ENCODE measurements around the gene CEP72.
"Not testable (repeated sequence)": the region's sequence is repeated elsewhere in the genome, so short reads cannot be mapped to it uniquely, and the experiment has no call there.

The CEP72 gene

DNA sequence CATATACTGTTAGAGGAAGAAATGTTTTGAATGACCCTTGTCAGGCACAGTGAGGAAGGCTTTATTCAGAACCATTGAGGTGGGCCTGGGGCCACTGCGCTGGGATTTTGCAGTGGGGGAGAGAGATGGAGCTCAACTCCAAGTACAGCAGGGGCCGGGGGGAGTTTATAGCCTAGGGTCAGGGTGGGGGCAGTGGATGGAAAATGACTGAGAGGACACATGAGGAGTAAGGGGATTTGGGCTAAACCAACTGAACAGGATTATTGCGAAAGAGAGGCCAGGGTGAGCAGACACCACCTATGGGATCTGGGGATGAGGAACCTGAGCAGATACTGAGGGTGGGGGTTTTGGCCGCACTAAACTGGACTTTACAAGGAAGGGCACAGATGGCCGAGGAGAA lies 6.3 kb downstream of the CEP72 start:
- no peak for FAIRE-seq

DNA sequence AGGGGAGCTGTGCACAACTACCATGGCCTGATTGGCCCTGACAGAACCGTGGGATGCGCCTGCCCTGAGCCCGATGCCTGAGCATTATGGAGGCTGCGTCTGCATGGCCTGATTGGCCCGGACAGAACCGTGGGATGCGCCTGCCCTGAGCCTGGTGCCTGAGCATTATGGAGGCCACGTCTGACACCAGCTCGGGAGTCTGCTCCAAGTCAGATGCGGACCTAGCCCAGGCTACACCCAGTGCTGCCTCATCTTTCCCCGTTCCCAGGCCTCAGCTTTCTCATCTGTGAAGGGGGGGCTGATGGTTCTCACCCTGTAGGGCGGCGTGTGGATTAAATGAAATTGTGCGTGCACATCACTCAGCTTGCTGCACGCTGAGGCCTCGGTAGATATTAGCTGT lies 7.3 kb downstream of the CEP72 start:
- FAIRE-seq: no peak

DNA sequence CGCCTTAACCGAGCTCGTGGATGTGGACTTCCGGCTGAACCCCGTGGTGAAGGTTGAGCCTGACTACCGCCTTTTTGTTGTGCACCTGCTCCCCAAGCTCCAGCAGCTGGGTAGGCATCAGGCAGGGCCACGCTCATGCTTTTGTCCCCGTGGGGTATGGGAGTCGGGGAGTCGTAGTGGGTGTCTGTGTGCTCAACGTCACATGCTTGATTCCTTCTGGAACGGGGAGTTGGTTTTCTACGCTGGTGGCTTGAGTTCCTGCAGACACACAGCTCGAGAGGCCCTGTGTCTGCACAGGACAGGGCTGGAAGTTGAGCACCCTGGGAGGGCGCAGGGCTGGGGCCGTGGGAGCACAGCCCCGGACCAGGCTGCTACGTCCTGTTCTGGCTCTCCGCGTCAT lies 8.0 kb downstream of the CEP72 start:
- no peak for FAIRE-seq

- no peak for FAIRE-seq
These were observed 8.5 kb downstream of the CEP72 start for GRCh38 chr5:620586-621180.

DNA sequence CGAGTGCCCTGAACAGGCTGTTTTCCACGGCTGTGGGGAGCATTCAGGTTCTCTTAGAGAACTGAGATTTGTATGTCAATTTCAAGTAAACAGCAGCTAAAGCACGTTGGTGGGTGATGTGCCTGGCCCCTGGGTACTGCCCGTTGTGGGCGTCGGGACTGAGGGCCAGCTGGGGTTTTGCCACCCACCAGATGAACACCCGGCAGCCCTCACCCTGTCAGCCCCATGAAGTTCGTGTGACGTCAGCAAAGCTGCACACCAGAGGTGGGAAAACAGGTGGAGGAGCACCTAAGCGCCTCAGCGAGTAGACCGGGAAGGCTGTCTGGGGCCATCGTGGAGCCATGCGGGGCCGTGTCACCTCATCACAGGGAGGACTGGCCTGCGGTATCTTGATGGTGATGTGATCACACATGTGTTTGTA lies 9.2 kb downstream of the CEP72 start:
- no peak for FAIRE-seq

DNA sequence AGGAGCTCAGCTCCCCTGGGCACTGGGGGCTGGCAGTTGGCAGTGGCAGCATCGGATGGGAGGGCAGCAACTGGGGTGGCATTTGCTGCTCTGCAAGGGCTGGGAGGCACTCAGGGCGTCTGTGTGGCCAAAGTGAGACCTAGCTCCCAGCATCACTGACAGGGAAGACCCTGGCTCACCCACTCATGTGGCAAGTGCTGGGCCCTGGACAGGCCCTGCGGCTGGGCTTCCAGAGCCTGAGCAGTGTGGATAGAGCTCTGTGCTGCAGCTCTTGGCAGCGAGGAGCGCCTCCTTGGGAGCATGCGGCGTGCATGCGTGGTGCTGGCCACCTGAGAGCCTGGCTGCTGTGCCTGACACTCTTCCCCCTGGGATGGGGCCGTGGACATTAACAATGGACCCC lies 10.2 kb downstream of the CEP72 start:
- FAIRE-seq: no peak

DNA sequence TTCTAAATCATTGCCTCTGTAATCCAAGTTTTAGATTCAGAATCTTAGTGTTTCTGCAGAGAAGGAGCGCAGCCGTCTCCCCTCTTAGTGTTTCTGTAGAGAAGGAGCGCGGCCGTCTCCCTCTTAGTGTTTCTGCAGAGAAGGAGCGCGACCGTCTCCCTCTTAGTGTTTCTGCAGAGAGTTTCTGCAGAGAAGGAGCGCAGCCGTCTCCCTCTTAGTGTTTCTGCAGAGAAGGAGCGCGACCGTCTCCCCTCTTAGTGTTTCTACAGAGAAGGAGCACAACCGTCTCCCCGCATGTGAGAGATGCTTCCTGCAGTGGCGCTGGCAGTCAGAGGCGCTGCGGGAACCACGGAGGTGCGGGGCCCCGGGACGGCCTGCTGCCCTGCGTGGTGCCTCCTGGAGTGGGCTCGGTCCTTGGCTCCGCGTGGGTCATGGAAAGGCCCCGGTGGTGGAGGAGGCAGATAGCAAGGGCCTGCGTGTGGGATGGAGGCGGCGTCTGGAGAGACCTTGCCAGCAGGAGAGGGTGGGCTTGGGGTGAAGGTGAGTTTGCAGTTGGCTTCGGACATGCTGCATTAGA lies 10.9 kb downstream of the CEP72 start:
- FAIRE-seq: no peak

- no peak for FAIRE-seq
These were observed 11.4 kb downstream of the CEP72 start for GRCh38 chr5:623531-623930.

GRCh38 chr5:624118-624950 lies 12.2 kb downstream of the CEP72 start:
- no peak for FAIRE-seq

GRCh38 chr5:624951-625230 lies 12.8 kb downstream of the CEP72 start:
- FAIRE-seq: no peak

- FAIRE-seq: no peak
These were observed 13.4 kb downstream of the CEP72 start for GRCh38 chr5:625516-625915.

GRCh38 chr5:626850-627249 lies 14.7 kb downstream of the CEP72 start:
- FAIRE-seq: no peak

DNA sequence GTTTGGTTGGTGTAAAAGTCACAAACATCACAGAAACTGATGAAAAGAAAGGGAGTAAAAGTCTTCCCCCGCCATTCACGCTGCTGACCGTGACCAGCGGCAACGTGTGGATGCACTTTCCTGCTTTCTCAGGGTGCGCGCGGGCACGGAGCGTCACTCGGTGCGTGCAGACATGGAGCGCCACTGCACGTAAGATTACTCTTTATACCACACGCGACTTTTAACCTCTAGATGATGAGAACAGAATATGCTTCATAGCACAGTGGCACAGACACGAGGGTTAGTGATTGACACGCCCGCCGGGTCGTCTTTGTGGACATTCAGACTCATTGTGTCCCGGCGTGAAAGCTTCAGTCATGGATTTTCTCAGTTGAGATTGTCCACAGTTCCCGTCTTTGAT lies 15.7 kb downstream of the CEP72 start:
- no peak for FAIRE-seq

- FAIRE-seq: not testable (repeated sequence)
These were observed 16.4 kb downstream of the CEP72 start for GRCh38 chr5:628351-629205.

DNA sequence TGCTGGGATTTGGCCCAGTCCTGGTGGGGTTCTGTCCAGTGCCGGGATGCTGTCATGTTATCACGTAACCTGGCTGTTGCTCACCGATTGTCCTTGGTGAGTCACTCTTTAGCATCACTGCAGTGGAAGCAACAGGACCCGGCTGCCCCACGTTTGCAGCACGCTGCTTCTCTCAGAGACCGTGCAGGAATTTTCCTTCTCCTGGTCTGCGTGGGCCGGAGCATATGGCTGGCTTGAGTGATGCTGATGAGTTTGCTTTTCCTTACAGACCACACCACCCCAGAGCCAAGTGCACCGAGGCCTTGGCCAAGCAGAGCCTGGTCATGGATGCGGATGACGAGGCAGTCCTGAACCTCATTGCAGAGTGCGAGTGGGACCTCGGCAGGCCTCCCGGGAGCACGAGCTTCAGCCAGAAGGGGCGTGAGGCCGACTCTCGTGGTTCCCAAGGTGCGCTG lies 21.4 kb downstream of the CEP72 start:
- no peak for FAIRE-seq

GRCh38 chr5:634191-634590 lies 22.1 kb downstream of the CEP72 start:
- no peak for FAIRE-seq

DNA sequence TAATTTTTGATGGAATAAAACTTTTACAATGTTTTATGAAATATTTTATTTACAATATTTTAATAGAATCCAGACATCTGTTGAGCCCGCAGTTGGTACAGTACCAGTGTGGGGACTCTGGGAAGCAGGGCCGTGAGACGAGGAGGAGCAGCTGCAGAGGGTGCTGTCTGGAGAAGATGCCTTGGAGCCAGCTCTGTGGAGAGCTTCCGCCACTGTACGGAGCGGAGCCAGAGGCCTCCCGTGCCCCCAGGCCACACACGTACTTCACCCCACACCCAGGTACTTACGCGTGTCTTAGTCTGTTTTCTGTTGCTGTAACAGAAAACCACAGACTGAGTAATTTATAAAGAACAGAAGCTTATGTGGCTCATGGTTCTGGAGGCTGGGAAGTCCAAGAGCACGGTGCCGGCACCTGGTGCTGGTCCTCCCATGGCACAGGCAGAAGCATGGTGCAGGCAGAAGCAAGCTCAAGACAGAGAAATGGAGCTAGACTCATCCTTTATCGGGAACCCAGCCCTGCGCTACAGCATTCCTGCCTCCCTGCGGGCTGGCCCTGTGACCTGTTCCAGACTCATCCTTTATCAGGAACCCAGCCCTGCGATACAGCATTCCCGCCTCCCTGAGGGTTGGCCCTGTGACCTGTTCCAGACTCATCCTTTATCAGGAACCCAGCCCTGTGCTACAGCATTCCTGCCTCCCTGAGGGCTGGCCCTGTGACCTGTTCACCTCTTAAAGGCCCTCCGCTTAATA lies 23.3 kb downstream of the CEP72 start:
- FAIRE-seq: no peak

DNA sequence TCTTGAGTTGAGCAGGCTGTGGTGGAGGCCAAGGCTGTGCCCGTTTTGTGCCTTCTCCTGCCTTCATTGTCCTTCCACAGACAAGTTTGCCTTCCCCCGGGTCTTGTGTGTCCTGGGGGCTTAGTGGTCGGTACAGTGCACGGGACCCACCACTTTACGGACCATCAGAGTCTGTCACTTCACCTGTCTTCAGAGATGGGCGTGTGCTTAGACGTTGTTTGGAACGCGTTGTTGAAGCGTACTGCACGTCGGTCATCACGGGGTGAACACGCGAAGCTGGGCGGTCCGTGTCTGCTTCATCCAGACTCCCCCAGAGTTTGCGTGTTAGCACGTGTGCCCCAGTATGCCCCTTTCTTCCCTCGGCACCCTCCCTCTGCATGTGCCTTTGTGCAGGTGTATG lies 24.8 kb downstream of the CEP72 start:
- no peak for FAIRE-seq

GRCh38 chr5:637581-638450 lies 25.7 kb downstream of the CEP72 start:
- no peak for FAIRE-seq

DNA sequence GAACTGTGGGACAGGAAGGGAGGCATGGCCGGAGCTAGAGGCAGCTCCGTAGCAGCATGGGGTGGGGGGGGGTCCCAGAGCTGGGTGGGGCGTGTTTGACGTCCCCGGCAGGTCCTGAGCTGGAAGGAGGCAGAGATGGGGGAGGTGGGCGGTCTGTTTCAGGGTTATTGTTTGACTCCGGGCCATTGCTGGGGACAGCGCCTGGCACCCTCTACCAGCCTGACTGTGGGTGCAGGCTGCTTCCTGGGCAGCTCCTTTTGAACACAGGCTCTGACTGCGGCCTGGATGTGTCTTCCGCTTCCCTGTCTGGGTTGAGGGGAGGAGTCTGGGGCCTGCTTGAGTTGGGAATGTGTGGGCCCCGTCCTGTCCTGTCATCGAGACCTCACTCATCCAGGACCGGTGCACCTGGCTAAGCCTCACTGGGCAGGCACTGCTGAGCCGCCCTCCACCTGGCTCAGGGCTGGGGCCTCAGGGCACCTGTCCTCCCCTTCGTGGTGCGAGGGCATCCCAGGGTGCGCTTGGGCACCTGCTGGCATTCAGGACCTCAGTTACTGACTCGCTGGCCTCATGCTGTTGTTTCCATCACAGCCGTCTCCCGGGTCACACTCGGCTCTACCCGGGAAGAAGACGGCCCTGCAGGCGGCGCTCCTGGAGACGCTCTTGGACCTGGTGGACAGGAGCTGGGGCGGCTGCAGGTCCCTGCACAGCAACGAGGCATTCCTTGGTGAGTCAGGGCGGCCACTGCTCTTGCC lies 26.5 kb downstream of the CEP72 start:
- no peak for FAIRE-seq

DNA sequence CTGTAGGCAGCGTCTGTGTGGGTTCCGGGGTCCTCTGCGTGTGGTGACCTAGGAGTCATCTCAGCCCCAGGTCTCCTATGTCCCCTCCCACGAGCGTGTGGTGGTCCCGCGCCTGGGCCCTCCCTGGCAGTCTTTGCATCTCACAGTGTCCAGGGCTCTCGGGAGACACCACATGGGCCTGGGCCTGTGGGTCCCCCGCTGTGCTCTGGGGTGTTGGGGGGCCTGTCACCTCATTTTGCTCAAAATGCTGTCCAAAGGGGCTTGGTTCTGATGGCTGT lies 27.1 kb downstream of the CEP72 start:
- FAIRE-seq: no peak
